Measurements from ENCODE around the gene CRIP2. TPM values are rescaled to one million over a fixed set of nuclear protein-coding genes. Genes with fewer than 3 reads are reported as not detected.

CRIP2 gene
- total RNA-seq, 1 experiment from 2014 or later: 1.5 TPM

GRCh38 chr14:105460116-105460515, 14.5 kb upstream of the CRIP2 start:
- no peak overlapping the region for H3K4me3 Mint-ChIP-seq (ENCODE audit: unreplicated experiment)
- intact Hi-C loops (cut with micrococcal nuclease; ENCODE audit: unreplicated experiment): no loop called here
- H3K4me3 ChIP-seq (ENCODE audit: low read depth, low read length): no peak overlapping the region
- TF ChIP-seq, protein P1, sequence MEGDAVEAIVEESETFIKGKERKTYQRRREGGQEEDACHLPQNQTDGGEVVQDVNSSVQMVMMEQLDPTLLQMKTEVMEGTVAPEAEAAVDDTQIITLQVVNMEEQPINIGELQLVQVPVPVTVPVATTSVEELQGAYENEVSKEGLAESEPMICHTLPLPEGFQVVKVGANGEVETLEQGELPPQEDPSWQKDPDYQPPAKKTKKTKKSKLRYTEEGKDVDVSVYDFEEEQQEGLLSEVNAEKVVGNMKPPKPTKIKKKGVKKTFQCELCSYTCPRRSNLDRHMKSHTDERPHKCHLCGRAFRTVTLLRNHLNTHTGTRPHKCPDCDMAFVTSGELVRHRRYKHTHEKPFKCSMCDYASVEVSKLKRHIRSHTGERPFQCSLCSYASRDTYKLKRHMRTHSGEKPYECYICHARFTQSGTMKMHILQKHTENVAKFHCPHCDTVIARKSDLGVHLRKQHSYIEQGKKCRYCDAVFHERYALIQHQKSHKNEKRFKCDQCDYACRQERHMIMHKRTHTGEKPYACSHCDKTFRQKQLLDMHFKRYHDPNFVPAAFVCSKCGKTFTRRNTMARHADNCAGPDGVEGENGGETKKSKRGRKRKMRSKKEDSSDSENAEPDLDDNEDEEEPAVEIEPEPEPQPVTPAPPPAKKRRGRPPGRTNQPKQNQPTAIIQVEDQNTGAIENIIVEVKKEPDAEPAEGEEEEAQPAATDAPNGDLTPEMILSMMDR (IDR thresholded peaks at IDR 0.05; ENCODE audit: insufficient read depth in 1 of 2, low read depth in 1 of 2, low read length in 1 of 2, severe bottlenecking in 1 of 2, unreplicated experiment in 1 of 2): no peak
- no TSS peak for BruUV-seq (replicated peaks)
- ChIA-PET POLR2A (no interaction called here), CTCF (no interaction called here)
- H3K27me3 Mint-ChIP-seq (ENCODE audit: insufficient read depth, unreplicated experiment): no peaks in the 10 kb centered on the region
- no peak for DNase-seq
- no peaks in the 10 kb centered on the region; the same call in 1 of the 2 replicates for H3K36me3 ChIP-seq (ENCODE audit: control insufficient read depth, insufficient read depth, low read length)
- H3K4me1 Mint-ChIP-seq (ENCODE audit: low read depth, unreplicated experiment): no peaks in the 10 kb centered on the region
- no peak overlapping the region for H3K27ac Mint-ChIP-seq (ENCODE audit: unreplicated experiment)
- no peaks in the 10 kb centered on the region for H3K4me1 ChIP-seq
- H3K27me3 ChIP-seq (replicated peaks; ENCODE audit: control insufficient read depth, insufficient read depth, low read length): no peaks in the 10 kb centered on the region
- peaks cover 52% of the 10 kb centered on the region for H3K36me3 Mint-ChIP-seq (ENCODE audit: insufficient read depth, unreplicated experiment)
- H3K9me3 Mint-ChIP-seq (ENCODE audit: unreplicated experiment): no peaks in the 10 kb centered on the region
- H3K9me3 ChIP-seq: no peaks in the 10 kb centered on the region

DNA sequence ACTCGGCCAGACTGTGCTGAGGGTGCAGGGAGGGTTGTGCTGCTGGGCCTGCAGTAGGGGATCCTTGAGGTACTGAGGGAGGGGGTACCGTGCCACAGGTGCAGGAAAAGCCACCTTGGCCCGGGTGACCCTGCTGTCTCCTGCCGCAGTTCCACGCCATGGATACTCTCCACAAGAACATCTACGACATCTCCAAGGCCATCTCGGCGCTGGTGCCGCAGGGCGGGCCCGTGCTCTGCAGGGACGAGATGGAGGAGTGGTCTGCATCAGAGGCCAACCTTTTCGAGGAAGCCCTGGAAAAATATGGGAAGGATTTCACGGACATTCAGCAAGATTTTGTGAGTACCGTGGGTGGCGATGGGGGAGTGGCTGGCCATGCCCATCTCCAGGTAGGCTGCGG, 14.0 kb upstream of the CRIP2 start:
- Mint-ChIP-seq H3K9me3 (ENCODE audit: unreplicated experiment) (no peaks in the 10 kb centered on the region), H3K36me3 (ENCODE audit: insufficient read depth, unreplicated experiment) (peaks cover 52% of the 10 kb centered on the region), H3K4me1 (ENCODE audit: low read depth, unreplicated experiment) (no peaks in the 10 kb centered on the region), H3K27me3 (ENCODE audit: insufficient read depth, unreplicated experiment) (no peaks in the 10 kb centered on the region), H3K4me3 (ENCODE audit: unreplicated experiment) (no peak overlapping the region), H3K27ac (ENCODE audit: unreplicated experiment) (no peak overlapping the region)
- TF ChIP-seq, protein P1 (IDR thresholded peaks at IDR 0.05; ENCODE audit: insufficient read depth in 1 of 2, low read depth in 1 of 2, low read length in 1 of 2, severe bottlenecking in 1 of 2, unreplicated experiment in 1 of 2): no peak
- BruUV-seq (replicated peaks): no TSS peak
- intact Hi-C loops (cut with micrococcal nuclease; ENCODE audit: unreplicated experiment): no loop called here
- Histone ChIP-seq H3K9me3 (no peaks in the 10 kb centered on the region), H3K4me3 (ENCODE audit: low read depth, low read length) (no peak overlapping the region), H3K4me1 (no peaks in the 10 kb centered on the region), H3K36me3 (ENCODE audit: control insufficient read depth, insufficient read depth, low read length) (no peaks in the 10 kb centered on the region; the same call in 1 of the 2 replicates), H3K27me3 (replicated peaks; ENCODE audit: control insufficient read depth, insufficient read depth, low read length) (no peaks in the 10 kb centered on the region)
- ChIA-PET CTCF (no interaction called here), POLR2A (no interaction called here)
- DNase-seq: no peak

DNA sequence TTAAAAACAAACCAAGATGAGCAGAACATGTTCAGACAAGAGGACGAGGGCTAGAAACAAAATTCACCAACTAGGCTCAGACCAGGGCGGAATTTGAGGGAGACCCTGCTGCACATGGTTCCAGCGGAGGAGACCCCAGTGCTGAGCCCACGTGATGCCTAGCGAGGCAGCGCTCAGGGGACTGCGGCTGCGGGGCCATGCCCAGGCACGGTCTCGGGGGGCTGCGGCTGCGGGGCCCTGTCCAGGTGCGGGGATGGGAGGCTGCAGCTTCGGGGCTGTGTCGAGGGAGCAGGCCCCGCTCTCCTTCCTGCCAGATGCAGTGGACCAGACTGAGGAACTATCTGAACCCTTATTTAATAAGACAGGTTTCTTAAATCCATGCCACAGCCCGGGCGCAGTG, 12.7 kb upstream of the CRIP2 start:
- no peaks in the 10 kb centered on the region for H3K9me3 Mint-ChIP-seq (ENCODE audit: unreplicated experiment)
- no peaks in the 10 kb centered on the region for H3K4me1 ChIP-seq
- no peaks in the 10 kb centered on the region for H3K4me1 Mint-ChIP-seq (ENCODE audit: low read depth, unreplicated experiment)
- no peak overlapping the region for H3K4me3 Mint-ChIP-seq (ENCODE audit: unreplicated experiment)
- BruUV-seq (replicated peaks): no TSS peak
- no peak overlapping the region for H3K27ac Mint-ChIP-seq (ENCODE audit: unreplicated experiment)
- DNase-seq: no peak
- H3K36me3 ChIP-seq (ENCODE audit: control insufficient read depth, insufficient read depth, low read length): no peaks in the 10 kb centered on the region; the same call in none of the 2 replicates
- TF ChIP-seq, protein P1 (IDR thresholded peaks at IDR 0.05; ENCODE audit: insufficient read depth in 1 of 2, low read depth in 1 of 2, low read length in 1 of 2, severe bottlenecking in 1 of 2, unreplicated experiment in 1 of 2): no peak
- no peaks in the 10 kb centered on the region for H3K9me3 ChIP-seq
- no peak overlapping the region for H3K4me3 ChIP-seq (ENCODE audit: low read depth, low read length)
- peaks cover 51% of the 10 kb centered on the region for H3K36me3 Mint-ChIP-seq (ENCODE audit: insufficient read depth, unreplicated experiment)
- ChIA-PET CTCF (no interaction called here), POLR2A (no interaction called here)
- H3K27me3 Mint-ChIP-seq (ENCODE audit: insufficient read depth, unreplicated experiment): no peaks in the 10 kb centered on the region
- no peaks in the 10 kb centered on the region for H3K27me3 ChIP-seq (replicated peaks; ENCODE audit: control insufficient read depth, insufficient read depth, low read length)
- intact Hi-C loops (cut with micrococcal nuclease; ENCODE audit: unreplicated experiment): no loop called here
